ENCODE measurements around the gene URB1.
"Not testable (repeated sequence)": the region's sequence is repeated elsewhere in the genome, so short reads cannot be mapped to it uniquely, and the experiment has no call there.

URB1 gene

DNA sequence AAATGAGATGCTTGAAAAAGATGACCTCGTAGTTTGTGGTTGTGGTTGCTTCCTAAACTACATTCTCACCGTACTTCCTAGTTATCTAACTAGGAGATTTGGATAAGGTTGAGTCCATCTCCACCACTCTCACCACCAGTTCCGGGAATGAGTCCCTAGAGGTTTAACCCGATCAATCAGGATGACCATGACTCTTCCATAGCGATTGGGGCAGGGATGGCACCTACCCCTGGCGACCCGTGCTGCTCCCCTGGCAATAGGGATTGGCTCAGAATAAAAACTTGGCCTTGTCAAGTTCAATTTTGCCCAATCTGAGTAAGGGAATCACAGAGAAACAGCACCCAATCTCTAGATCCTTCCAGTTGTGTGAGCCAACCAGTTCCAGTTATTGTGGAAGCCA, 111.3 kb downstream of the URB1 start:
- H3K4me3 ChIP-seq (ENCODE audit: low read depth, low read length): no peak overlapping the region
- DNase-seq (ENCODE audit: low read depth): no peak
- no peak for TF ChIP-seq POLR2A (IDR thresholded peaks at IDR 0.05; ENCODE audit: extremely low read depth, insufficient read length)
- TF ChIP-seq MAX (IDR thresholded peaks at IDR 0.05; ENCODE audit: low read depth, low read length): no peak
- TF ChIP-seq MYC (IDR thresholded peaks at IDR 0.05; ENCODE audit: low read depth, low read length): no peak
- TF ChIP-seq, protein P1, sequence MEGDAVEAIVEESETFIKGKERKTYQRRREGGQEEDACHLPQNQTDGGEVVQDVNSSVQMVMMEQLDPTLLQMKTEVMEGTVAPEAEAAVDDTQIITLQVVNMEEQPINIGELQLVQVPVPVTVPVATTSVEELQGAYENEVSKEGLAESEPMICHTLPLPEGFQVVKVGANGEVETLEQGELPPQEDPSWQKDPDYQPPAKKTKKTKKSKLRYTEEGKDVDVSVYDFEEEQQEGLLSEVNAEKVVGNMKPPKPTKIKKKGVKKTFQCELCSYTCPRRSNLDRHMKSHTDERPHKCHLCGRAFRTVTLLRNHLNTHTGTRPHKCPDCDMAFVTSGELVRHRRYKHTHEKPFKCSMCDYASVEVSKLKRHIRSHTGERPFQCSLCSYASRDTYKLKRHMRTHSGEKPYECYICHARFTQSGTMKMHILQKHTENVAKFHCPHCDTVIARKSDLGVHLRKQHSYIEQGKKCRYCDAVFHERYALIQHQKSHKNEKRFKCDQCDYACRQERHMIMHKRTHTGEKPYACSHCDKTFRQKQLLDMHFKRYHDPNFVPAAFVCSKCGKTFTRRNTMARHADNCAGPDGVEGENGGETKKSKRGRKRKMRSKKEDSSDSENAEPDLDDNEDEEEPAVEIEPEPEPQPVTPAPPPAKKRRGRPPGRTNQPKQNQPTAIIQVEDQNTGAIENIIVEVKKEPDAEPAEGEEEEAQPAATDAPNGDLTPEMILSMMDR (IDR thresholded peaks at IDR 0.05; ENCODE audit: low read depth, low read length): no peak

DNA sequence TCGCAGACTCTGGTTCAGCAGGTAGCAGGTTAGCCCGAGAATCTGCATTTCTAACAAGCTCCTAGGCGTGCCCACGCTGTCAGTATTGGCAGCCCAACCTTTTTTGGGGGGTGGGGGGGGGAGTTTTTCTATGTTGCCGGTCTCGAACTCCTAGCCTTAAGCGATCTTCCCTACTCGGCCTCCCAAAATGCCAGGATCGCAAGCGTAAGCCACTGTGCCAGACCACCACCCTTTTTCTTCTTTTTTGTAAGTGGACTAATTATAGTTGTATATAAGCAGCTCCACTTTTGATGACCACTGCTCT, 113.5 kb downstream of the URB1 start:
- TF ChIP-seq MYC (IDR thresholded peaks at IDR 0.05; ENCODE audit: low read depth, low read length) (no peak), MAX (IDR thresholded peaks at IDR 0.05; ENCODE audit: low read depth, low read length) (no peak)
- H3K4me3 ChIP-seq (ENCODE audit: low read depth, low read length): peak overlapping the region; percentile 75
- DNase-seq (ENCODE audit: low read depth): no peak

- TF ChIP-seq, protein P1 (IDR thresholded peaks at IDR 0.05; ENCODE audit: low read depth, low read length): no peak
- TF ChIP-seq MYC (IDR thresholded peaks at IDR 0.05; ENCODE audit: low read depth, low read length): peak; percentile 61
- TF ChIP-seq POLR2A (IDR thresholded peaks at IDR 0.05; ENCODE audit: extremely low read depth, insufficient read length): peak; percentile 64
- no peak for TF ChIP-seq MAX (IDR thresholded peaks at IDR 0.05; ENCODE audit: low read depth, low read length)
- DNase-seq (ENCODE audit: low read depth): peak; percentile 92
- H3K4me3 ChIP-seq (ENCODE audit: low read depth, low read length): peak within 1 kb of the TSS; percentile 91
Observed at GRCh38 chr21:32278518-32279376, 114.1 kb downstream of the URB1 start, which contains the start of gene MIS18A. Gene MIS18A (minus strand): TSS chr21:32279049. CDS start chr21:32279014, 35 bp downstream.

DNA sequence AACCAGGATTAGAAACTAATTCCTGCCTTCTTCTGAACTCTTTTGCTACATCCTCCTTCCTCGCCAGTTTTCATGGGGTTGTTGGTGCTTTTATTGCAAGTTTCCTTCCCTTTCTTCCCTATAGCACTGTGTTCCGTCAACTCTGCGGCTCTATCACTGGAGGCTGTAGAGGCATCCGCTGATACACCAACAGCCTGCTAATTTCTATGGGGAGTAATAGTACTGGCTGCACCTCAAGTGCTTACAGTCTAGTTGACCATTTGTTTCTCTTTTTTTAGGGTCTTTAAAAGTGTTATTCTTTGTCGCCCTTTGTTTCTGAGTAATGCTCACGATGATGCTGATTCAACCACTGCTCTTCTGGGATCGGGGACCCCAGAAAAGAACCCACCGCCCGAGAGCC, 114.7 kb downstream of the URB1 start:
- DNase-seq (ENCODE audit: low read depth): peak; percentile 62
- peak overlapping the region; percentile 91 for H3K4me3 ChIP-seq (ENCODE audit: low read depth, low read length)
- TF ChIP-seq, protein P1 (IDR thresholded peaks at IDR 0.05; ENCODE audit: low read depth, low read length): no peak
- TF ChIP-seq MYC (IDR thresholded peaks at IDR 0.05; ENCODE audit: low read depth, low read length) (no peak), POLR2A (IDR thresholded peaks at IDR 0.05; ENCODE audit: extremely low read depth, insufficient read length) (no peak), MAX (IDR thresholded peaks at IDR 0.05; ENCODE audit: low read depth, low read length) (no peak)

GRCh38 chr21:32276671-32277070, 116.1 kb downstream of the URB1 start:
- TF ChIP-seq, protein P1 (IDR thresholded peaks at IDR 0.05; ENCODE audit: low read depth, low read length): no peak
- TF ChIP-seq MAX (IDR thresholded peaks at IDR 0.05; ENCODE audit: low read depth, low read length): no peak
- no peak for TF ChIP-seq POLR2A (IDR thresholded peaks at IDR 0.05; ENCODE audit: extremely low read depth, insufficient read length)
- TF ChIP-seq MYC (IDR thresholded peaks at IDR 0.05; ENCODE audit: low read depth, low read length): no peak
- DNase-seq (ENCODE audit: low read depth): no peak
- no peak overlapping the region for H3K4me3 ChIP-seq (ENCODE audit: low read depth, low read length)

- H3K4me3 ChIP-seq (ENCODE audit: low read depth, low read length): no peak overlapping the region
- DNase-seq (ENCODE audit: low read depth): no peak
- TF ChIP-seq POLR2A (IDR thresholded peaks at IDR 0.05; ENCODE audit: extremely low read depth, insufficient read length) (no peak), MYC (IDR thresholded peaks at IDR 0.05; ENCODE audit: low read depth, low read length) (no peak), MAX (IDR thresholded peaks at IDR 0.05; ENCODE audit: low read depth, low read length) (no peak)
- TF ChIP-seq, protein P1 (IDR thresholded peaks at IDR 0.05; ENCODE audit: low read depth, low read length): no peak
Observed at GRCh38 chr21:32270748-32271147, 122.1 kb downstream of the URB1 start.

- DNase-seq (ENCODE audit: low read depth); H3K4me3 ChIP-seq (ENCODE audit: low read depth, low read length): not testable (repeated sequence)
Observed at GRCh38 chr21:32265321-32265720, 127.5 kb downstream of the URB1 start.

All from NB4 (cell line).